ENCODE results near the gene PRAMEF25.
"Not testable (repeated sequence)": the region's sequence is repeated elsewhere in the genome, so short reads cannot be mapped to it uniquely, and the experiment has no call there.

Gene PRAMEF25

GRCh38 chr1:13070474-13070873, at the start of gene PRAMEF25:
Gene PRAMEF25, plus strand, starts transcription at chr1:13070774. Its CDS starts 2,920 bp downstream, at chr1:13073694.
- H3K36me3 ChIP-seq (ENCODE audit: low read depth); H3K4me3 ChIP-seq (ENCODE audit: severe bottlenecking); H3K27ac ChIP-seq (ENCODE audit: poor library complexity, severe bottlenecking); H3K4me1 ChIP-seq (ENCODE audit: insufficient read depth, poor library complexity, severe bottlenecking); ATAC-seq (ENCODE audit: low read depth); H3K27me3 ChIP-seq (ENCODE audit: insufficient read depth, poor library complexity, severe bottlenecking); H3K9me3 ChIP-seq (ENCODE audit: severe bottlenecking); DNase-seq (ENCODE audit: low spot score): not testable (repeated sequence)

GRCh38 chr1:13056475-13056874, 14.1 kb upstream of the PRAMEF25 start, which contains the start of gene PRAMEF27:
Gene PRAMEF27, minus strand, starts transcription at chr1:13056575. Its CDS starts 2,916 bp downstream, at chr1:13053659.
- H3K9me3 ChIP-seq (ENCODE audit: severe bottlenecking); H3K36me3 ChIP-seq (ENCODE audit: low read depth); DNase-seq (ENCODE audit: low spot score); ATAC-seq (ENCODE audit: low read depth); H3K27ac ChIP-seq (ENCODE audit: poor library complexity, severe bottlenecking); H3K27me3 ChIP-seq (ENCODE audit: insufficient read depth, poor library complexity, severe bottlenecking); H3K4me3 ChIP-seq (ENCODE audit: severe bottlenecking); H3K4me1 ChIP-seq (ENCODE audit: insufficient read depth, poor library complexity, severe bottlenecking): not testable (repeated sequence)

- not testable (repeated sequence) for H3K4me3 ChIP-seq (ENCODE audit: severe bottlenecking); ATAC-seq (ENCODE audit: low read depth); DNase-seq (ENCODE audit: low spot score); H3K9me3 ChIP-seq (ENCODE audit: severe bottlenecking); H3K36me3 ChIP-seq (ENCODE audit: low read depth); H3K27ac ChIP-seq (ENCODE audit: poor library complexity, severe bottlenecking); H3K4me1 ChIP-seq (ENCODE audit: insufficient read depth, poor library complexity, severe bottlenecking); H3K27me3 ChIP-seq (ENCODE audit: insufficient read depth, poor library complexity, severe bottlenecking)
Measured at GRCh38 chr1:13116754-13117153, 46.2 kb downstream of the PRAMEF25 start, which contains the start of gene HNRNPCL2. Gene HNRNPCL2, minus strand, starts transcription at chr1:13116854. Its CDS starts 454 bp downstream, at chr1:13116400.

Measured in RWPE2 (cell line).